ENCODE data around the gene TMEM79.

DNA sequence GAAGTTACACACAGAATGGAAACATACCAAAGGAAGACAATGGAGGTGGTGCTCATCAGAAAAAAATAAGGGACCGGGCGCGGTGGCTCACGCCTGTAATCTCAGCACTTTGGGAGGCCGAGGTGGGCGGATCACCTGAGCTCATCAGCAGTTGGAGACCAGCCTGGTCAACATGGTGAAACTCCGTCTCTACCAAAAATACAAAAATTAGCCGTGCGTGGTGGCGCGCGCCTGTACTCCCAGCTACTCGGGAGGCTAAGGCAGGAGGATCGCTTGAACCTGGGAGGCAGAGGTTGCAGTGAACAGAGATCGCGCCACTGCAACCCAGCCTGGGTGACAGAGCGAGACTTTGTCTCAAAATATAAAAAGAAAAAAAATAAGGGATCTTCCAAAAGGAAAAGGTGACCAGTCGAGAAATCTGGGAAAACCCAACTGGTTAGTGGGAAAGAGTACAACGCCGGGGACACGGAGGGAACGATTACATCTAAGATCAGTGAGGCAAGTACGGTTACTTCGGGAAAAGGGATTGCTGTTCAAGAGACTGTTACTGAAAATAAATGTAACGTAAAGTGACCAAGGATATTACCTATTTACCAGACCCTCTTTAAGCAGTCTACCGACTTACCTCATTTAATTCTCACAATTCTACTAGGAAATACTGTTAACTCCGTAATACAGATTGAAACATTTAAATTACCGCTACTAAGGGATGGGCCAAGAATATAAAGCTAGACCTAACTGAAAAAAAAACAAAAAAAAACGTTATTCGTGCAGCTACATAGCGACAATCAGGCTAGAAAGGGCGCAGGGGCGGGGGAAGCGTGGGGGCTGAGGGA, 53.1 kb downstream of the TMEM79 start:
- TF ChIP-seq POLR2A (IDR thresholded peaks at IDR 0.05) = no peak
- TF ChIP-seq, protein P1, sequence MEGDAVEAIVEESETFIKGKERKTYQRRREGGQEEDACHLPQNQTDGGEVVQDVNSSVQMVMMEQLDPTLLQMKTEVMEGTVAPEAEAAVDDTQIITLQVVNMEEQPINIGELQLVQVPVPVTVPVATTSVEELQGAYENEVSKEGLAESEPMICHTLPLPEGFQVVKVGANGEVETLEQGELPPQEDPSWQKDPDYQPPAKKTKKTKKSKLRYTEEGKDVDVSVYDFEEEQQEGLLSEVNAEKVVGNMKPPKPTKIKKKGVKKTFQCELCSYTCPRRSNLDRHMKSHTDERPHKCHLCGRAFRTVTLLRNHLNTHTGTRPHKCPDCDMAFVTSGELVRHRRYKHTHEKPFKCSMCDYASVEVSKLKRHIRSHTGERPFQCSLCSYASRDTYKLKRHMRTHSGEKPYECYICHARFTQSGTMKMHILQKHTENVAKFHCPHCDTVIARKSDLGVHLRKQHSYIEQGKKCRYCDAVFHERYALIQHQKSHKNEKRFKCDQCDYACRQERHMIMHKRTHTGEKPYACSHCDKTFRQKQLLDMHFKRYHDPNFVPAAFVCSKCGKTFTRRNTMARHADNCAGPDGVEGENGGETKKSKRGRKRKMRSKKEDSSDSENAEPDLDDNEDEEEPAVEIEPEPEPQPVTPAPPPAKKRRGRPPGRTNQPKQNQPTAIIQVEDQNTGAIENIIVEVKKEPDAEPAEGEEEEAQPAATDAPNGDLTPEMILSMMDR (IDR thresholded peaks at IDR 0.05) = no peak
